Activated CD8-positive, alpha-beta memory T cell treated with anti-CD3 and anti-CD28 coated beads, Interleukin-2, amount 50 U/mL, for 4 hours (primary cell): Measurements from ENCODE around the gene POLRMT.
A peak's percentile ranks its signal among the peaks of the same experiment; 100 is the strongest.

Source experiments
- DNase-seq: peaks from one replicate; pipeline ENCODE4 v3.0.0-alpha.2; 2020

The POLRMT gene

GRCh38 chr19:662962-663681 is 29.8 kb upstream of the POLRMT start, which contains the start of gene RNF126:
TSS of gene RNF126 (minus strand) at chr19:663214. CDS start at chr19:663121, 93 bp downstream.
- DNase-seq: peak; percentile 91

DNA sequence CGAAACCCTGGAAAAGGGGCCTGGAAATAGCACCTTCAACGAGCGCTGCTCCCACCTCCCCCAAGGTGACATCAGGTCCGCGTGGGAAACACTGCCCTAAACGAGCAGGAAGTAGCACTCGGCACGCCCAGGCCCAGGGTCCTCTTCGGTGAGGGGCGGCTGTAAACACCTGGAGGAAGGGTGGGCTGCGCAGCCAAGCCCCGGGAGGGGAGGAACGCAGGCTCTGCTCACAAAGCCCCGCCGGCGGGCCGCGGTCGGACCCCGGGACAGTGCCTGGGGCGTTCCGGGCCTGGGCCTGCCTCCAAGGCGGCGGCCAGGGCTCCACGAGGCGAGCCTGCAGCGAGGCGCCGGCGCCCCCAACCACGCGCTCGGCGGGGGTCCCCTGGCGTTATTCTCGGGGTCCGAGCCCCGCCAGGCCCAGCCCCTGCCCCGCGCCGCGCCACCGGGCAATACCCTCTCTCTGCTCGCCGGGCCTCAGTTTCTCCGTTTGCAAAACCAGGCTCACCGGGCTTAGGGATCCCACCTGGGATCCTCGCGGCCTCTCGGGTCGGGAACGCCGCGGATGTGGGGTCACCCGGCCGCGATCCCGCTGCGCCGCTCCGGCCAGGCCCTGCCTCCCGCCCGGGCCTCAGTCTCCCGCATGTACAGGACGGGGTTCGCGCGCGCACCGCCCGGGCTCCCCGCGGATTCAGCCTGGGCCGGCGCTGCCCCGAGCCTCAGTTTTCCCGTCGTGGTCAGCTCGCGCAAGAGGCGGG is 29.0 kb upstream of the POLRMT start:
- peak; percentile 78 for DNase-seq

GRCh38 chr19:661427-662196 is 28.3 kb upstream of the POLRMT start:
- DNase-seq: peak; percentile 58

DNA sequence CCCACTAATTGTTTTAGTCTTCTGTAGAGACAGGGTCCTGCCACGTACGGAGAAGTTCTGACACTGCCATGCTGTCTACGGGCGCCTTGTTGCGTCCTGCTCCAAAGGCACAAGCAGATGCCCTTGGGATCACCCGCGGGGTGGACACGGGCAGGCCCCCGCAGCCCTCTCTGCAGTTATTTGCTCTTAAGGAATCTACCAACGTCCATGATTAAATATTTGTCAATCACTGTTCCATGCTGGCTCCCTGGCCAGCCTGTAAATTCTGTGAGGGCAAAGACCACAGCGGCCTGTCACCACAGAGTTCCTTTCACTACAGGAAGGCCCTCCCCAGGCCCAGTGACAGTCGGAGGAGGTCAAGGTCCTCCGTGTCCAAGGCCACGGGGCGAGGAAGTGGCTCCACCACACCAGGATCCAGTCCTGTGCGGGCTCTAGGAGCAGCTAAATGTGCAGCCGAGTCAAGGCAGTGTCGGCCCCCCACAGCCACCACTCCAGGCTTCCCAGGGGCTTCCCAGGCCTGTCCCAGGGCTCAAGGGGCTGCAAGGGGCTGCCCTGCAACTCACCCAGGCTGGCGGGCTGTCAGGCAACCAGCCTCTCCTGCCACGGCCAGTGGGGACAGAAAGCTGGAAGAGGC is 27.6 kb upstream of the POLRMT start:
- no peak for DNase-seq

GRCh38 chr19:658916-659839 is 25.8 kb upstream of the POLRMT start:
- peak; percentile 56 for DNase-seq

DNA sequence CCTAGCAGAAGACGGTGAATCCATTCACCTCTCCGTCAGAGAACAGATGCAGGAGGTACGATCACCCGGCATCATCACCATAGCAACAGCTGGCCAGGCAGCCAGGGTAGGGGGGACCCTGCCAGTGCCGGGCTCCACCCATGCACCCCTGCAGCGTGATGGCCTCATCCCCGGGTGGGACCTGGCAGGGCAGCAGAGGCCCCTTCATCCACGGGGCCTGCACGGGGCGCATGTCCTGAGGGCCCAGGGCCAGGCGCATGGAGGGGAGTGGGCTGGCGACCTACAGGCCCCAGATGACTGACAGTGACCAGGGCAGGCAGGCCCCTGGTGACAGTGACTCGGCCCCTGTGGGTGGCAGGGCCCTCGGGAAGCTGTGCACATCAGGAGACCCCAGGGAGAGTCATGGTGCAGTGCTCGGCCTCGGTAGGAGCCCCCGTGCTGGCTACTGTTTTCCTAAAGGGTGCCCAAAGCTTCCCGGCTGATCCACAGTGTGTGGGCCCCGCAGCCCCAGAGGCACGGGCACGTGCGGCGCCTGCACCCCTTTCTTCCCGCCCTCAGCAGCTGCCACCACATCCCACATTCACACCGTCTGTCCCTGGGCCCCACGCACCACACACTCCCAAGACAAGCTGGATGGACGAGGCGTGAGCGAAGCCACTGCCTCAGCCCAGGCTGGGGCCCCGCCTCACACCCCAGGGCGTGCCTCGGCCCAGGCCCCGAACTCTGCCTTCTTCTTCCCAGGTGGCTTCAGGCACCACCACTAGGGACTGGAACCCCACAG is 24.9 kb upstream of the POLRMT start:
- DNase-seq: no peak

- DNase-seq: no peak
Observed at GRCh38 chr19:657611-658010, 24.3 kb upstream of the POLRMT start.

- DNase-seq: no peak
Observed at GRCh38 chr19:656751-657559, 23.6 kb upstream of the POLRMT start.

- no peak for DNase-seq
Observed at GRCh38 chr19:655691-656090, 22.4 kb upstream of the POLRMT start.

- DNase-seq: no peak
Observed at GRCh38 chr19:653425-653824, 20.1 kb upstream of the POLRMT start.

- DNase-seq: no peak
Observed at GRCh38 chr19:652467-653389, 19.4 kb upstream of the POLRMT start.

DNA sequence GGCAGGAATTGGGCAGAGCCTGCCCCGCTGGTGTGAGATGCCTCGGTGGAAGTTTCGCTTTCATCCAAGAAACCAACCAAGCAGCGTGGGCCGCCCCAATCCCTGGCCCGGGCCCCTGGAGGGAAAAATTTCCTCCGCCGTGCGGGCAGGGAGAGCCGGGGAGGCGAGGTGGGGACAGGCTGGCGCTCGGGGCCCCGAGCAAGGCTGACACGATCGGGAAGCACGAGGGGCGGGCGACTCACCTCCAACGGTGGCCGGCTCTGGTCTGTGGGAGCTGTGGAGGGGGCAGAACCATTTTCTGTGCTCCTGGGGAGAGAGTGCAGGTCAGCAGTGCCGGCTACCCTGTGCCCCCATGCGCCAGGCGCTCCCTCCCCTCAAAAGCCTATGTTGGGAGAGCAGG is 18.7 kb upstream of the POLRMT start:
- no peak for DNase-seq

DNA sequence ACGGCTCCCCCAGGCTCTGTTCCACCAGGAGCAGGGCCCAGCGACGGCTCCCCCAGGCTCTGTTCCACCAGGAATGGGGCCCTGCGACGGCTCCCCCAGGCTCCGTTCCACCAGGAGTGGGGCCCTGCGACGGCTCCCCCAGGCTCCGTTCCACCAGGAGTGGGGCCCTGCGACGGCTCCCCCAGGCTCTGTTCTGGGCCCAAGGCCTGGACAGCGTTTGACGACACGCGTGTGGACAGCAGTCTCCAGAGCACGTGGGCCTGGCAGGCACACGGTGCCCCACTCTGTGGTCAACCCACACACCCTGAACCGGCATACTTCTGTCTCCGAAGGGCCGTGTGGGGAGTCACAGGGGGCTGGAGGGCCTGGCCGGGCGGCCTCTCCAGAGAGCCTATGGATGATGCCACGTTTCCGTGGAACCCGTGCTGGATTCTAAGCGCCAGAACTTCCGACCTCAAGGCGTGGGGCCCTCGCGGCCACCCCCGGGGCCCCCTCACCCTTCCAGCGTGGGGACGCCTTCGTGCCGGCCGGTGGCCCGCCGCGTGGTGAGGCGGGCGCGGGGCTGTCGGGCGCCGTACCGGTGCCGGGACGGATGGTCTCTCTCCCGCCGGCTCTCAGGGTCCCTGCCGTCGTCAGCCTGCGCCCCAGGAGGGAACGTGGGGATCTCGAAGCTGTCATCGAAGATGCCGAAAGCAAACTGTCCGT is 17.9 kb upstream of the POLRMT start:
- no peak for DNase-seq

DNA sequence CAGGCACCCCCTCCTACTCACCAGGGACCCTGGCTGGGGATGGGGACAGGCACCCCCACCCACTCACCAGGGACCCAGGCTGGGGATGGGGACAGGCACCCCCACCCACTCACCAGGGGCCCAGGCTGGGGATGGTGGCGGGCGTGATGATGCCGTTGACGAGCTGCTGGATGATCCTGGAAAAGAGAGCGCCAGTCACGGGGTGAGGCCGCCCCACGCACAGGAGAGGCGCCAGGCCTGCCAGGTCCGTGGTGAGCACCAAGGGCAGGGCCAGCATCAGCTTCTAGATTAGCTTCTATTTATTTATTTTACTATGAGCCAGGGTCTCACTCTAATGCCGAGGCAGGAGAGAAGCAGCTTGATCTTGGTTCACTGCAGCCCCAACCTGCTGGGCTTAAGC is 16.8 kb upstream of the POLRMT start:
- DNase-seq: no peak

DNA sequence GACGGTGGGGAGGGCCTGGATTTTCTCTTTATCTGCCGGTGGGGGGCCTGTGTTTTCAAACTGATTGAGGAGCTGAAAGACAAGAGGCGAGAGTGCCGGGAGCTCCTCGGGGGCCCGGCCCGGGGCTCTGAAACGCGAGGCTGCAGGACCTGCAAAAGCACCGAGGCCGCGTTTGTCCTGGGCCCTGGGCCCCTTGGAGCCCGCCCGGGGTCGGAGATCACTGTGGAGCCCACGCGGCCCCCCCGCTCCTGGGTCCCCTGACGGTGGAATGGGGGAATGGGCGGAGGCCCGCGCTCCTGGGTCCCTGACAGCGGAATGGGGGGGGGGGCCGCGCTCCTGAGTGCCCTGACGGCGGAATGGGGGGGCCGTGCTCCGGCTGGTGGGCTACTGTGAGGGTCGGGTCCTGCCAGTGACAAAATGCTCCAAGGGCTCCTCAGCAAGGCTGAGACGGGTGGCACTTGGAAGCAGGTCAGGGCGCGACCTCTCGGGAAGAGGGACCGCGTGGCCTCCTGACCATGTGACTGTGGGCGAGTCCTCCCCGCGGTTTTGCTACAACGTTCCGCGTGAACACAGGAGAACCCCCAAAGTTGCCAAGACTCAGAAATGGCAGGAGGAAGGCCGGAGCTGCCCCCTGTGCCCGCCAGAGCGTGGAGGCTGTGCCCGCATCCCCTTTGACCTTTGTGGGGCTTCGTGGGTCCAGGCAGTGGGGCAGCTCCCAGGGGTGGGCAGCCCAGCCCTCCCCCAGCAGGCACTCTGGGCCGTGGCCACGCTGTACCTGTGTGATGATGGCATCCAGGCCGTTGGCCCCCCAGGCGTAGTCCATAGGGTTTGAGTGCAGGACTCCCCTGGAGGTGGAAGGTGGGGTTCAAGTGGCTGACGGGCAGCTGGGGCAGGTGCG is 15.8 kb upstream of the POLRMT start:
- no peak for DNase-seq

- DNase-seq: no peak
Observed at GRCh38 chr19:648305-648704, 15.0 kb upstream of the POLRMT start.

- no peak for DNase-seq
Observed at GRCh38 chr19:647566-648284, 14.4 kb upstream of the POLRMT start.
